DMS 273 treated with DMSO at 0.1 percent for 48 hours (cell line): ENCODE data around the gene DNASE1L1.

Experiments used
- DNase-seq: peaks from one replicate; lab custom pipeline; 2025; lab: John Stamatoyannopoulos, UW

The DNASE1L1 gene

DNA sequence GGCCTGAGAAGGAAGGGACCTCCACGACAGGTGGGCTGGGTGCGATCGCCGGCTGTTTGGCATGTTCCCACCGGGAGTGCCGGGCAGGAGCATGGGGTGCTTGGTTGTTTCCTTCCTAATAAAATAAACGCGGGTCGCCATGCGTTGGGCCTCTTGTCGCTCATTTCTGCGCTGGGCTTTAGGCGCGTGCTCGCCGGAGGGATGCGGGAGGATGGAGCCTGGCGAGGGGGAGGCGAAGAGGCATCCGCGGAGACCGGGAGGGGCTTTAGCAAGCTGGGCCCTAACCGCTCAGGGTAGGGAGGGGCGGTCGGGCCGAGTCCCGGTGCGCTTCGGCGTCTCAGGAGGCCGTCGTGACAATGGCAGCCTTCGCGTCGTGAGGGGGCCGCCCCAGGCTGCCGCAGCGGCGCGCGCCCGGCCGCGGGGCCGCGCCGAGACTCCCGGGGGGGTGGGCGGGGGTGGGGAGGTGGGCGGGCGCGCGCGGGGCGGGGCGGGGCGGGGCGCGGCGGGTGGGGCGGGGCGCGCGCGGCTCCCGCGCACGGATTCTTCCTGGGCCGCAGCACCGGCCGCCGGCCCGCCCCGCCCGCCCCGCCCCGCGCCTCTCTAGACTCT lies 27.4 kb upstream of the DNASE1L1 start:
- no peak for DNase-seq

DNA sequence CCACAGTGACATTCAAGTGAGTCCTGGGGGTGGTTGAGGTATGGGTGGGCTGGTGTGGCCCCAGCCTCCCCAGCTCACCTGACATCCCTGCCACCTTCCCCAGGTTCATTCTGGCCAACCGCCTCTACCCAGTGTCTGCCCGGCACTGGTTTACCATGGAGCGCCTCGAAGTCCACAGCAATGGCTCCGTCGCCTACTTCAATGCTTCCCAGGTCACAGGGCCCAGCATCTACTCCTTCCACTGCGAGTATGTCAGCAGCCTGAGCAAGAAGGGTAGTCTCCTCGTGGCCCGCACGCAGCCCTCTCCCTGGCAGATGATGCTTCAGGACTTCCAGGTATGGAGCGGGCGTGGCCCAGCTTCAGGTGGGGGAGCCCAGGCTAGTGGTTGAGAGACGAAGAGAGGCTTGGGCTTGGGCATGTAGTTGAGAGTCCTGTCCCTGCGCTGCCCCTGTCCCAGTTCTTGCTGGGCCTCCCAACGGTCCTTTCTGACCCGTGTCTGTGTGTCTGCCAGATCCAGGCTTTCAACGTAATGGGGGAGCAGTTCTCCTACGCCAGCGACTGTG lies 26.2 kb upstream of the DNASE1L1 start:
- no peak for DNase-seq

DNA sequence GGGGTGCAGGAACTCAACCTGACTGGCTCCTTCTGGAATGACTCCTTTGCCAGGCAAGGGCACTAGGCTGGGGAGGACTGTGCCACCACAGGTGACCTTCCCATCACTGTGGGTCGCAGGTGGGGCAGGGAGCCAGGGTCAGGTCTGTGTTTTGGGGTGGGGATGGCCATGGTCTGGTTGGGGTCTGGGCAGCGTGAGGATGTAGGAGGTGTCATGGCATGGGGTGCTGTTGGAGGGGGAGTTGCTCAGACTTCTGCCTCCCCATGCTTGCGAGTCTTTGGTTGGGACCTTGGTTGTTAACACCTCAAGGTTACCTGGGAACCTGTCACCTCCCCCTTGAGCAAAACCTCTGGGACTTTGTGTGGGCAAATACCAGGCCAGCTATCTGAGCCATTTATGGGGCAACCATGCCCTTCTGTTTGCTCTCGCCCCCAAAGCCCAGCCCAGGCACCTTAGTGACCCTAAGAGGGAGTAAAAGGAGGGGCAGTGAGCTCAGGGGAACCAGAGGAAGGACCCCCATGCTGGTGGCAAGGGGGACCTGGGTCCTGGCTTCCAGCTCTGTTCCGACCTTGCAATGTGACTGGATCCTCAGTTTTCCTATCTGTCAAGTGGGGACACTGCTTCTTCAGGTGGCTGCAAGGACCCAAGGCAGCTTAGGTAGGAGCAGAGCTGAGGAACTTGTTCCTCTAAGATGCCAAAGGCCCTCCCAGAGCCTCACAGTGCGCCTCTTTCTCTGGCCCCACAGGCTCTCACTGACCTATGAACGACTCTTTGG lies 25.5 kb upstream of the DNASE1L1 start:
- no peak for DNase-seq

DNA sequence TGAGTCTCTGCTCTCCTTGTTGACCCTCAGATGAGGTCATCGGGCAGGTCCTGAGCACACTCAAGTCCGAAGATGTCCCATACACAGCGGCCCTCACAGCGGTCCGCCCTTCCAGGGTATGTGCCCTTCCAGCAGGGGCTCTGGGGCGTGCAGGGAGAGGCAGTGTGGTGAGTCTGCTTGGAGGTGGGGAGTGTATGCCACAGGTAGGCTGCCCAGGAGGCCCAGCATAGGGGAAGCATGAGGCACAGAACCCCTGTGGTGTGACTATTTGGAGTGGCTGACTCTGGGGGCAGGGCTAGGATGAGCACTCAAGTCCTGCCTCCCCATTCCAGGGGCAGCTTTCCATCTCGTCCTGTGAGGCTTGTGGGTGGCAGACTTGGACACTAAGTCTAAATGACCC lies 24.6 kb upstream of the DNASE1L1 start:
- DNase-seq, result no peak

DNA sequence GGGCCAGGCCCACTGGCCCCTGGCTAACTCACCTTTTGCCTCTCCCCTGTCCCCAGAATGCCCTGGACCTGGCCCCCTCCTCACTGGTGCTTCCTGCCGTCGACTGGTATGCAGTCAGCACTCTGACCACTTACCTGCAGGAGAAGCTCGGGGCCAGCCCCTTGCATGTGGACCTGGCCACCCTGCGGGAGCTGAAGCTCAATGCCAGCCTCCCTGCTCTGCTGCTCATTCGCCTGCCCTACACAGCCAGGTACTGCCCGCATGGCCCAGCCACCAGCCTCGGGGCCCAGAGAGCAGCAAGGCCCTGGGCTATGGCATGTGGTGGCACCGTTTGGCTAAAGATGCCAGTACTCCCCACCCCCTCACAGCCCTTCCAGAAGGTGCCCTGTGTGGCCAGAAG lies 23.2 kb upstream of the DNASE1L1 start:
- DNase-seq, result no peak

DNA sequence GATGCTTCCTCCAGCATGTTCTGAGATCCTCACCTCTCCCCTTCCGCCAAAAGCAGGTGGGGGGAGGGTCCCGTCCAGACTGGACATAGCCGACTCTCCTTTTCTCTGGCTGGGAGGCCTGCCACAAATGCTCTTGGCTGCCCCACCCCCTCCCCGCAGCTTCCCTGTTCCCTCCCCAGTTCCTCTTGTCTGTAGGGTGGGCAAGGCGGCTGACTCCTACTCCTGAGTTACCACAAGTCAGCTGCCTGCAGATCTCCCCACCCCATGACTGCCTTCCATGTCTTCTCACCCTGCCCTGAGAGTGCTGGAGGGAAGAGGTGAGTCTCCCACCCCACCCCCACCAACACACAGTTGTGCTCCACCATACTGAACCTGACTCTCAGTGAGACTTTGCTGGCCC lies 22.3 kb upstream of the DNASE1L1 start:
- DNase-seq, result no peak

DNA sequence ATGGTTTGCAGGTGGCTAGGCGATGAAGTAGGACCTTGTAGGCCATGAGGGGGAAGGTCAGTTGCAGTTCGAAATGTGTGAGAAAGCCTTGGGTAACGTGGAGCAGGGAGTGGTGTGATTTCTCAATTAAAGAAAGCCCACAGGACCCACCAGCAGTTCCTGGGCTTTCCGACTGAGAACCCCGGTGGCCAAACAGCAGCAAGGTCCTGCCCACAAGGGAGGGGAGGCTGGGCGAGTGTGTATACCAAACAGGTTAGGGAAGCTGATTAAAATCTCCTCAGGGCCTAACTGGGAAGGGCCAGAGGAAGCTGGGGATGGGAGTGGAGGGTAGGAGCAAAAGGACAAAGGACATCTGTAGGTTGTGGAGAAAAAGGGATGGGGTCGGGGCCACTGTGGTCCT lies 21.9 kb upstream of the DNASE1L1 start:
- no peak for DNase-seq

DNA sequence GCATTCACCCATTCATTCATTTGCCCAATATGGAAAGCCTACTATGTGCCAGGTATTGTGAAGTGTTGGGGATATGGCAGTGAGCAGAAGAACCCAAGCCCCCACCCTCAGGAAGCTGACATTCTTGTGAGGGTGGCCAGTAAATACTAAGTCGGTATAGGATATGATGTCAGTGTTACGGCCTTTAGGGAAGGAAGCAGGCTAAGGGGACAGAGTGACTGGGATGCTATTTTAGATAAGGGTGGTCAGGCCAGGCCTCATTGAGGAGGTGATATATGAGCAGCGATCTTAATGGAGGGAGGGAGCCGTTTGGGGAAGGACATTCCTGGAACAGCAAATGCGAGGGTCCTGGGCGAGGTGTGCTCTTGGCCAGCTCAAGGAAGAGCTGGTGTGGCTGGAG lies 21.4 kb upstream of the DNASE1L1 start:
- no peak for DNase-seq

DNA sequence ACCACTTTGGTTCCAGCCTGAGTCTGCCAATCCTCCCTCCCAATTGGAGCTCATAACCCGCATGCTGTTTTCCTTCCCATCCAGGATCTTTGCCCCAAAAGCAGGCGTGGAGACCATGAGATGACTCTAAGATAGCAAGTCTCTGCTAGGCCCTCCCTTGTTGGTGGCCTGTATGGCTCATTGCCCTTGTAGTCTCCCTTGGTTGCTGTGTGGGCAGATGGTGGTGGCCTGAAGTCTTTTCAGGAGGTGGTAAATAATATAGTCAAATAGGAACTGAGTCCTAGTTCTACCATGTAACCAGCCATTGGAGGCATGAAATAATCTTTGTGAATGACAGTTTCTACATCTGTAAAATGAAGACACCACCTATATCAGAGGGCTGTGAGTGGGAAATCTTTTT lies 20.7 kb upstream of the DNASE1L1 start:
- no peak for DNase-seq

DNA sequence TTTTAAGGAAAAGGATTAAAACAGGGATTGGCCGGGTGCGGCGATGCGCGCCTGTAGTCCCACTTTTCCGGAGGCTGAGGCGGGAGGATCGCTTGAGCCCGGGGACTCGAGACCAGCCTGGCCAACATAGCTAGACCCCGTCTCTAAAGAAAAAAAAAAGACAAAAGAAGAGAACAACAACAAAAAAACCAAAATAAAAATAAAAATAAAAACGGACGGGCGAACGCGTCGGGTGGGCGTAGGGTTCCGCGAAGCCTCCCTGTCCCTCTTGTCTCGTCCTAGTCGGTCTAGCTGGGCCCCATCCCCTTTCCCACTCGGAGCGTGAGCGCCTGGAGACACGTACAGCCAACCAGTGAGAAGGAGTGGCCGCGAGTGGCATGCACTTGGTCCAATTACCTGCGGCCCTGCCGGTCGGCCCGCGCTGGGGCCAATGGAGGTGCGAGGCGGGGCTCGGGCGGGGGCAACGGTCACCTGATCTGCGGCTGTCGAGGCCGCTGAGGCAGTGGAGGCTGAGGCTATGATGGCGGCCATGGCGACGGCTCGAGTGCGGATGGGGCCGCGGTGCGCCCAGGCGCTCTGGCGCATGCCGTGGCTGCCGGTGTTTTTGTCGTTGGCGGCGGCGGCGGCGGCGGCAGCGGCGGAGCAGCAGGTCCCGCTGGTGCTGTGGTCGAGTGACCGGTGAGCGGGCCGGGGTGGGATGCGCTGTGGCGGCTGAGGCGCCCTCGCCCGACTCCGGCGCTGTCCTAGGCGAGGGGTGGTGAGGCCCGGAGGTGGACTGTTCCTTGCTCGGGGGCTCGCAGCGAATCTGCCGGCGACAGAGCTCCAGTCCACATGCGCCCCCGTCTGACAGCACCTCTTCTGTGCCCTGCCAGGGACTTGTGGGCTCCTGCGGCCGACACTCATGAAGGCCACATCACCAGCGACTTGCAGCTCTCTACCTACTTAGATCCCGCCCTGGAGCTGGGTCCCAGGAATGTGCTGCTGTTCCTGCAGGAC lies 19.4 kb upstream of the DNASE1L1 start, which contains the start of gene ATP6AP1:
TSS of gene ATP6AP1 (plus strand) at position 502 of the 996 bp plus-strand sequence. CDS start at position 518, 16 bp downstream.
- DNase-seq, result peak; percentile 78

DNA sequence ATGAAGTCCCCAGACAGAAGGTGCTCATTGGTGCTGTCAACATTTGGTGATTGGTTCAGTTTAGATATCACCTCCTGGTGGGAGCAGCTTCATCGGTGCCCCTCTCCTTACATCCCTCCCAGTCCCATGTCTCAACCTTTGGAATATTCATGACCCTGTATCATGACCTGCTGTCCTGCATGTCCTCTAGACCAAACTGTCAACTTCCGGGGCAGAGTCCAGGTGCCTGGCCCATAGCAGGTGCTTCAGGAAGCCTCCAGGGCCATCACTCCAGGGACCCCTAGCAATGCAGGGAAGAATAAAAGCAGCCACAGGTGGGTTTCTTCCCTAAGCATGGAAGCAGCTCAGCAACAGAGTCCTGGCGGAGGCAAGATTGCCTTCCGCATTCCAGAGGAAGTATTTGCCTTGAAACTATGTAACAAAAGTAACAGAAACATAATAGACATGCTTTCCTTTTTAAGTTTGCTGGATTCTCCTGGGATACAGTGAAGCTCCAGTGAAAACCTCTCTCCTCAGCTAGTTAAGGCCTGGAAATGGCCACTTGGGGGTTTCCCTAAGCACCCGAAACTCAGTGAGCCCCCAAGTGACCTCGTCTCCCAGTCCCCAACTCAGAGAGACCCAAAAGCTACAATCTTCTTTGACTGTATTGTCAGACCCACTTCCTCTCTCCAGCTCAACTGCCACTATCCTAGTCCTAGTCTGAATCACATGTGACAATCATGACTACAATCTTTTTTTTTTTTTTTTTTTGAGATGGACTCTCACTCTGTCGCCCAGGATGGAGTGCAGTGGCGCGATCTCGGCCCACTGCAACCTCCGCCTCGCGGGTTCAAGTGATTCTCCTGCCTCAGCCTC lies 18.1 kb upstream of the DNASE1L1 start:
- DNase-seq, result no peak

DNA sequence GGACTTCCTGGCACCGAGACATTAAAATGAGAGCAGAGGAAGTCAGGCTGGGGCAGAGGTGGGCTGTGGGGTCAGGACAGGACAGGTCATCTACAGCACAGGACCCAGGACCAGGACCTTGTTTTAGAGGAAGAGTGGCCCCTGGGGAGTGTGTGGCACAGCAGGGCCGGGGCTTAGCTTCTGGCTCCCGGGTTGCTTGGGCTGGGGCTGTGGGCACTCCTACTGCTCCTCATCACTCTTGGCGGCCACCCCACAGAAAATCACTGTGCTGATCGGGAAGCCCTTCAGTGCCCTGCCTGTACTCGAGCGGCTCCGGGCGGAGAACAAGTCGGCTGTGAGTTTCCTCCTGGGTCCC lies 11.3 kb upstream of the DNASE1L1 start:
- no peak for DNase-seq

DNA sequence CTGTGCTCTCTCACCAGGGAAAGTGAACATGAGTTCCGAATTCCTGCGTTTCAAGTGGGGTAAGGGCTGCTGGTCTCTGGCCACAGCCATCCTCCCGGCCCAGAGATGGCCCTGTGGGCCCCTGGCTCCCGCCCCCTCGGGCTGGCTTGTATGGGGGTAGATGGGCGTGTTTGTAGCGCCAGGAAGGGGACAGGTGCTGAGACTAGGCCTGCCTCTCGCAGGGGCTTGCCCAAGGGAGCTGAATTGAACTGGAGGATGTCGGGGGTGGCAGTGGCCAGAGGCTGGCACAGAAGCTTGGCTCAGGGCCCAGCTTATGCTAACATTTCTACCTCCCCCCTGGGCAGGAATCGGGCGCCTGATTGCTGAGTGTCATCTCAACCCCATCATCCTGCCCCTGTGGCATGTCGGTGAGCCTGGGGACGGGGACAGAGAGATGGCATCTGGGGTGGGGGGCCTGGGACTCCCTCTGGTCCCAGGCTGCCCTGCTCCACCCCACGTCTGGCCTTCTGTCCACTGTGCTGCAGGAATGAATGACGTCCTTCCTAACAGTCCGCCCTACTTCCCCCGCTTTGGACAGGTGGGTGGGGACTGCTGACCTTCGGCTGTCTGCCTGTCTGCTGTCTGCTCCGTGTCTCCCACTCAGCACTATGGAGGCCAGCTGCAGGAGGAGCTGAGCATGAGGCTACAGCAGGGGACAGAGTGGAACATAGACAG lies 10.8 kb upstream of the DNASE1L1 start:
- DNase-seq, result no peak

DNA sequence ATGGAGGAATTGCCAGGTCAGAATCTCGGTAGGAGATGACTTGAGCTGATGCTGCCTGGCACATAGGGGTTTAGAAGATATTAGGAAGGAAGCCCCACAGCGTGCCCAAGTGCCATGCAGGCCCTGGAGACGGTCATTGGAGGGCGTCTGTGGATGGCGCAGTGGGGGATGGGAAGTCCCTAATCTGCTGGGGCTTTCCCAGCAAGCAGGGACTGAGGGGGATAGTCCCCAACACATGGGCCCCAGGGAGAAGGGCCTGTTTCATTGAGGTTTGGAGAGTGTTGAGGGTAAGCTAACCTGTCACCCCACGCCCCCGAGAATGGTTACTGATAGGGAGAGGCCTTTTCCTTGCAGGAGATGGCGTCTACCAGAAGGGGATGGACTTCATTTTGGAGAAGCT lies 10.1 kb upstream of the DNASE1L1 start:
- DNase-seq, result no peak

DNA sequence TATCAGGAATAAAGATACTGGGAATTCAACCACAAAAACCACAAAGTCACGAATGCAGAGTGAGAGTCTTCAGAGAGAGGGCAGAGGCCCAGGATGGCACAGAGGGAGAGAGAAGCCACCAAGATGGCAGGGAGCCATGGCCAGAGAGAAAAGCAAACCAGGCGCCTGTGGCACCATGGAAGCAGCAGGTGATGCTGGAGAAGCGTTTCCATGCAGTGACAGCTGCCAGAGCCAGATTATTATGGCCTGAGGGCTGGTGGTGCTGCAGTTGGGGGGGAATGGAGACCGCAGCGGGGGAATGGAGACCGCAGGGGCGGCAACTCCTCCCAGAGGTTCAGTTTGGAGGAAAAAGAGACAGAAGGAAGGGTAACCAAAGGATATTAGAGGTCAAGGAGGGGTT lies 8.1 kb upstream of the DNASE1L1 start:
- DNase-seq, result no peak

DNA sequence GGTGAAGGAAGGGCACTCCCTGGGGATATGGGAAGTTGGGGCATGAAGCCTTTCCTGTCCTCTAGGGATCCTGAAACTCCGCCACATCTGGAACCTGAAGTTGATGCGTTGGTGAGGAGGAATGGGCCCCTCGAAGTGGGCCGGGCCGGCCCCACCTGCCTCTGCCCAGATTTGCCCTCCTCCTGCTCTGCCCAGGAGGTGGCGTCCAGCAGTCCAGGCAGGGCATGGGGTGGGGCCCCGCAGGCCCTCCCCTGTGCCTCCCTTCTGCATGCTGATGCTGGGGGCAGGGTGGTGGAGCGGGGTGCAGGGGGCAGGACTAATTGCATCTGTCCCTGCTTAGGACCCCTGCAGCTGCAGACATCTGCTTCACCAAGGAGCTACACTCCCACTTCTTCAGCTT lies 4.1 kb upstream of the DNASE1L1 start:
- no peak for DNase-seq

DNA sequence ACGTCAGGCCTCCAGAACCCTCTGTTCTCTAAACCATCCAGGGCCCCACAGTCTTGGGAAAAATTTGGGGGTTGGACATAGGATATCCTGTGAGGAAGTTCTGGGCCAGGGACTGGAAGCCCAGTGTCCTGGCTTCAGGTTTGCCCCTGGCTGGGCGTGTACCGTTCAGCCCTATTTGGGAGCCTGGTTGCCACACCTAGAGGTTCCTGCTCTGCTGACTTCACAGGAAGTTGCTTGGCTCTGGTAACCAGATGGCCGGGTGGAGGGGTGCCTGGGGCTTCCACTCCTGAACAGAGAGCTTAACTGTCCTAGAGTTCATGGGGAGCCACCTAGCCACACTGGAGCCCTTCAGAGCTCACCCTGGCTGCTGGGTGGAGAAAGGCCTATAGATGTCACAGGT lies 3.4 kb upstream of the DNASE1L1 start:
- no peak for DNase-seq

DNA sequence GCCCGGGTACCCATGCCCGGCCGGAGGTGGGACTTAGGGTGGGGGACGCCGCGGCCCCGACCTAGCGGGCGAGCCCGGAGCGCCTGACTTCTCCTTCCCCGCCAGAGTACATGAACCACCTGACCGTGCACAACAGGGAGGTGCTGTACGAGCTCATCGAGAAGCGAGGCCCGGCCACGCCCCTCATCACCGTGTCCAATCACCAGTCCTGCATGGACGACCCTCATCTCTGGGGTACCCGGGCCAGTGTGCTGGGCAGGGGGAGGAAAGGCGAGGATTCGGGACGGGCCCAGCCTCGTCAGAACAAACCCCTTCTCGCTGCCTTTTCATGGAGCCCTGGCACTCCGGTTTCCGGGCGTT lies 2.9 kb upstream of the DNASE1L1 start:
- DNase-seq, result no peak

DNA sequence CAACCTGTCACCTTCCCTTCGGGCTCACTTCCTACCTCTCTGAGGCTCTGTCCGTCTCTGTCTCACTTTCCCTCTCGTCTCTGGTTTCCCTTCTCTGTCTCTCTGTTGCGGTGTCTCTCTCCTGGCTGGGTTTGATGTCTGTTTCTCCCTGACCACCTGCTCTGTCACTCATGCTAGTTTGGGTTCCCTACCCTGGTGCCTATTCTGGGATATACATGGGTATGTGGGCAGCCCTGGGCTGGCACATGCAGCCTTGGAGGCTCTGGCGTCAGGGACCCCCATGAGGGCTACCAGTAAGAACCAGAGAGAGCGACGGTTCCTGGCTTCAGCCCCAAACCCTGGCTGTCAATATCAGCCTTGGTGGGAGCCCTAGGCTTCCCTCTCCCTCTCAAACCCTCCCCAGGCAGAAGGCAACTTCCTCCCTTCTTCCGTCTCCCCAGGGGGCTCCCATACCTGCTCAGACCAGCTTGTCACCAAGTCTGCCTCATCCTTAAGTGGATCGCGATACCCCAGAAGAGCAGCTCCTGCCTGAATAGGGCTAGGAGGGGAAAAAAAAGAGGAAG lies 314 bp downstream of the DNASE1L1 start:
- no peak for DNase-seq

DNA sequence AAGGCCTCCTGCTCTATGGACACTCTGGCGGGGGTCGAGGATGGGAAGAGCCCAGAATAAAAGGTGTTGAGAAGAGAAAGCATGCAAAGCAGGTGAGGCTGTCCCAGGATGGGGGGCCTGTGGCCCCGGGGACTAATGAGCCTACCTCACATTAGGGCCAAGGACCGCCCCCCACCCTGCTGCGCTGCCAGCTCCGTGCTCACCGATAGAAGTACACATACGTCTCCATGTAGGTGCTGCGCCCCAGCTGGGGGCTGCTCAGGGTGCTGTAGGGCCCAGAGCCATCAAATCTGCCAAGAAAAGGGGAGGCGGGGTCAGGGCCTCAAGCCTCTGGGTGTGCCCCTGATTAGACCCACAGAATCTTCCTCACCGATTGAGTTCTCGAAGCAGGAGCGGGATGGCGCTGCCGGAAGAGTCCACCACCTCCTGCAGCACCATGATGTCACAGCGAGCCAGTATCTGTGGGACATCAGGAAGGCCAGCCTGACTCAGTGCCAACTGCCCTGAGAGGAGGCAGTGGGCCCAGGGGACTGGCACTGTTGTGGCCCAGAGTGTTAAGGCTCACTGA lies 4.3 kb downstream of the DNASE1L1 start:
- no peak for DNase-seq
